Upper lobe of left lung (tissue), 4 donors: ENCODE data around the gene ADGRL3.

ENCODE experiments used
- CTCF ChIP-seq, 6 experiments: fragments of 450-650 bp in 4 of 6; fragments of 200-600 bp in 2 of 6; sonication (generic) in 2 of 6; IDR thresholded peaks; one replicate each; pipeline ENCODE4 v1.5.1; 2016 to 2019; ENCODE audit warnings: antibody characterized with exemption in 6 of 6
- POLR2A ChIP-seq, 4 donors: fragments of 450-650 bp; IDR thresholded peaks; one replicate each; pipeline ENCODE4 v1.5.1; 2016 to 2017; ENCODE audit warnings: antibody characterized with exemption in 4 of 4, mild to moderate bottlenecking in 2 of 4
- POLR2AphosphoS5 ChIP-seq, 2 donors: sonication (generic); formaldehyde crosslinking; IDR thresholded peaks; one replicate each; pipeline ENCODE4 v1.5.1; 2017; ENCODE audit warnings: antibody characterized with exemption in 2 of 2

GRCh38 chr4:61760820-61761219 lies 560.7 kb downstream of the ADGRL3 start:
- no peak for TF ChIP-seq CTCF (IDR thresholded peaks at IDR 0.05)
- no peak for TF ChIP-seq POLR2A (IDR thresholded peaks at IDR 0.05)
- TF ChIP-seq POLR2AphosphoS5 (IDR thresholded peaks at IDR 0.05): no peak
